Stimulated activated CD4-positive, alpha-beta T cell treated with anti-CD3 and anti-CD28 coated beads, Interleukin-4, amount 100 ng/mL, for 1 hour (primary cell): ENCODE results near the gene D2HGDH.
"Not testable (repeated sequence)": the region's sequence is repeated elsewhere in the genome, so short reads cannot be mapped to it uniquely, and the experiment has no call there.

Experiments used
- DNase-seq: peaks from one replicate; pipeline ENCODE4 v3.0.0-alpha.2; 2020

Gene D2HGDH

GRCh38 chr2:241751152-241751551, 16.7 kb downstream of the D2HGDH start:
- DNase-seq = no peak

- no peak for DNase-seq
These were observed 17.3 kb downstream of the D2HGDH start for GRCh38 chr2:241751776-241752175.

GRCh38 chr2:241752253-241752652, 17.8 kb downstream of the D2HGDH start:
- no peak for DNase-seq

GRCh38 chr2:241752689-241753276, 18.4 kb downstream of the D2HGDH start:
- no peak for DNase-seq

GRCh38 chr2:241753493-241753892, 19.1 kb downstream of the D2HGDH start:
- DNase-seq = no peak

GRCh38 chr2:241754042-241754441, 19.6 kb downstream of the D2HGDH start:
- no peak for DNase-seq

GRCh38 chr2:241755166-241755565, 20.7 kb downstream of the D2HGDH start:
- no peak for DNase-seq

GRCh38 chr2:241755777-241756176, 21.3 kb downstream of the D2HGDH start:
- no peak for DNase-seq

- no peak for DNase-seq
These were observed 24.8 kb downstream of the D2HGDH start for GRCh38 chr2:241759067-241759807.

GRCh38 chr2:241759893-241760292, 25.5 kb downstream of the D2HGDH start:
- not testable (repeated sequence) for DNase-seq

GRCh38 chr2:241760301-241760771, 25.9 kb downstream of the D2HGDH start:
- no peak for DNase-seq

GRCh38 chr2:241762321-241762932, 28.0 kb downstream of the D2HGDH start:
- no peak for DNase-seq

- no peak for DNase-seq
These were observed 28.5 kb downstream of the D2HGDH start for GRCh38 chr2:241762933-241763369.

GRCh38 chr2:241763551-241764274, 29.3 kb downstream of the D2HGDH start:
- DNase-seq = no peak

GRCh38 chr2:241764275-241765241, 30.1 kb downstream of the D2HGDH start:
- DNase-seq = no peak

- no peak for DNase-seq
These were observed 33.2 kb downstream of the D2HGDH start for GRCh38 chr2:241767464-241768250.

- no peak for DNase-seq
These were observed 33.9 kb downstream of the D2HGDH start for GRCh38 chr2:241768251-241768711.

GRCh38 chr2:241768850-241769249, 34.4 kb downstream of the D2HGDH start:
- no peak for DNase-seq

- DNase-seq = no peak
These were observed 35.4 kb downstream of the D2HGDH start for GRCh38 chr2:241769819-241770184.

- DNase-seq = no peak
These were observed 35.9 kb downstream of the D2HGDH start for GRCh38 chr2:241770185-241770935.

GRCh38 chr2:241770936-241771285, 36.5 kb downstream of the D2HGDH start:
- DNase-seq = no peak
